C4-2B (cell line): ENCODE measurements around the gene ZFYVE9.

Experiments
- H3K27ac ChIP-seq: fragments of 450-650 bp; 2 replicates; pipeline ENCODE4 v1.5.1; 2017
- ZFX ChIP-seq: fragments of 450-650 bp; IDR thresholded peaks from 2 replicates; pipeline ENCODE4 v1.6.1; 2017
- TF ChIP-seq, protein P1 (sequence below): fragments of 450-650 bp; conservative IDR thresholded peaks from 2 replicates; pipeline ENCODE4 v1.5.1; 2017; ENCODE audit warnings: mild to moderate bottlenecking

Gene ZFYVE9

DNA sequence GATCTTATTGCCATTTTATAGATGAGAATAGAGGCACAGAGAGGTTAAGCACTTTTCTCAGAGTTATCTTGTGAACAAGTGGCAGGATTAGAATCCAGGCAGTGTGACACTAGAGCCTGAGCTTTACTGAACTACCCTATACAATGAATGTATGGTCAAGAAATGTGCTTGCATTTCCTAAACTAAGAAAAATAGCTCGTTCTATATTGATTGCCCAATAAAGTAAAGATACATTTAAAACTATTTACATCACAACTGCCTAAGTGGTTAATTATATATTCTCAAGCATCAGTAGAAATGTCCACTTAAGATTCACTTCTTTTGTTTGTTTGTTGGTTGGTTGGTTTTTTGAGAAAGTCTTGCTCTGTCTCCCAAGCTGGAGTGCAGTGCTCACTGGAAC is 91.6 kb downstream of the ZFYVE9 start:
- H3K27ac ChIP-seq = no peak overlapping the region
- TF ChIP-seq ZFX = no peak
- TF ChIP-seq, protein P1, sequence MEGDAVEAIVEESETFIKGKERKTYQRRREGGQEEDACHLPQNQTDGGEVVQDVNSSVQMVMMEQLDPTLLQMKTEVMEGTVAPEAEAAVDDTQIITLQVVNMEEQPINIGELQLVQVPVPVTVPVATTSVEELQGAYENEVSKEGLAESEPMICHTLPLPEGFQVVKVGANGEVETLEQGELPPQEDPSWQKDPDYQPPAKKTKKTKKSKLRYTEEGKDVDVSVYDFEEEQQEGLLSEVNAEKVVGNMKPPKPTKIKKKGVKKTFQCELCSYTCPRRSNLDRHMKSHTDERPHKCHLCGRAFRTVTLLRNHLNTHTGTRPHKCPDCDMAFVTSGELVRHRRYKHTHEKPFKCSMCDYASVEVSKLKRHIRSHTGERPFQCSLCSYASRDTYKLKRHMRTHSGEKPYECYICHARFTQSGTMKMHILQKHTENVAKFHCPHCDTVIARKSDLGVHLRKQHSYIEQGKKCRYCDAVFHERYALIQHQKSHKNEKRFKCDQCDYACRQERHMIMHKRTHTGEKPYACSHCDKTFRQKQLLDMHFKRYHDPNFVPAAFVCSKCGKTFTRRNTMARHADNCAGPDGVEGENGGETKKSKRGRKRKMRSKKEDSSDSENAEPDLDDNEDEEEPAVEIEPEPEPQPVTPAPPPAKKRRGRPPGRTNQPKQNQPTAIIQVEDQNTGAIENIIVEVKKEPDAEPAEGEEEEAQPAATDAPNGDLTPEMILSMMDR = no peak

DNA sequence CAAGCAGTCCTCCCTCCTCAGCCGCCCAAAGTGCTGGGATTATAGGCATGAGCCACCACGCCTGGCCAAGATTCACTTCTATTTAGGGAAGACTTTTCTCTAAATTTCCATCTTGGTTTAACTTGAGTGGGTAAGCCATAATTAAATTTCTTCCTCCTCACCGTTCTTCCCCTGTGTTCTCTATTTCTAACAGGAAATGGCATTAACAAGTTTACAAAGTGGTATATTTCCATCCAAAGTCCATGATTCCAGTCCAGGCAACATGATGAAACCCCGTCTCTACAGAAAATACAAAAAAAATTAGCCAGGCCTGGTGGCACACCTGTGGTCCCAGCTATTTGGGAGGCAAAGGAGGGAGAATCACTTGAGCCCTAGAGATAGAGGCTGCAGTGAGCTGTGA is 92.1 kb downstream of the ZFYVE9 start:
- no peak overlapping the region for H3K27ac ChIP-seq
- TF ChIP-seq, protein P1 = no peak

DNA sequence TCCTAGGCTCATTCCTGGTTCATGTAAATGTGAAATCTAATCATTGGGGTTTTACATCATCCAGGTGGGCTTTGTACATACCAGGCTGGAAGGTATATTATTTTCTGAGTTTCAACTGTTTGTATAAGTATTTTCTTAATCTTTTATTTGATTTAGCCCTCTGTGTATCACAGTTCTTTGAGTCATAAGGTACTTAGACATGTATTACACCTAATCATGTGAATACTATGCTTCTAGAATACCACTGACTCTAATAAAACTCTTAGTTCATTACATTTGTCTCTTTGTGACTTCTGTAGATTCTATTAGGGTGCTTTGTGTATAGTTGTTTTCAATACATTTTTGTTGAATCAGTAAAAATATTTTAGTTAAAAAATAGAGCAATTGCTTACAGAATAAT is 92.8 kb downstream of the ZFYVE9 start:
- H3K27ac ChIP-seq = no peak overlapping the region
- no peak for TF ChIP-seq ZFX
- TF ChIP-seq, protein P1 = no peak

DNA sequence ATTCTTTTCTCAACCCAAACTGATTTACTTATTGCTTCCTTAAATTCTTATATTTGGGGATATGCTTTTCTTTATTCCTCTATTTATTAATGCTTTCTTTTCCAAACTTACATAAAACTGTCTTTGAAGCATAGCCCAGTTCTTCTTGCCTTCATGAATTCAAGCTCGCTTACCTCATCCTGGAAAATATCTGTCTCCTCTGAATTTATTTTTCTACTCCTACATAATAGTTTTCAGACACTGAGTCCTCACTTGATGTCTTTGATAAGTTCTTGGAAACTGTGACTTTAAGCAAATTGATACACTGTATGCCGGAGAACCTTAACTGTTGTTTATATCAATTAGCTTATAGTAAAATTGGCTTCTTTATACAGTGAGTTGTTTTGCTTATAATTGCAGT is 93.8 kb downstream of the ZFYVE9 start:
- H3K27ac ChIP-seq = no peak overlapping the region
- TF ChIP-seq ZFX = no peak
- TF ChIP-seq, protein P1 = no peak

DNA sequence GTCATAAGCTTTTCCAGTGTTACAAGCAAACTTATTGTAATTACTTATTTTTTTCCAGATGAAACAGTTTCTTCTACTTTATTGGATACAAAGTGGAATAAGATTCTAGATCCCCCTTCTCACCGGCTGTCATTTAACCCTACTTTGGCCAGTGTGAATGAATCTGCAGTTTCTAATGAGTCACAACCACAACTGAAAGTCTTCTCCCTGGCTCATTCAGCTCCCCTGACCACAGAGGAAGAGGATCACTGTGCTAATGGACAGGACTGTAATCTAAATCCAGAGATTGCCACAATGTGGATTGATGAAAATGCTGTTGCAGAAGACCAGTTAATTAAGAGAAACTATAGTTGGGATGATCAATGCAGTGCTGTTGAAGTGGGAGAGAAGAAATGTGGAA is 95.5 kb downstream of the ZFYVE9 start:
- TF ChIP-seq, protein P1 = no peak
- TF ChIP-seq ZFX = no peak
- H3K27ac ChIP-seq = no peak overlapping the region

DNA sequence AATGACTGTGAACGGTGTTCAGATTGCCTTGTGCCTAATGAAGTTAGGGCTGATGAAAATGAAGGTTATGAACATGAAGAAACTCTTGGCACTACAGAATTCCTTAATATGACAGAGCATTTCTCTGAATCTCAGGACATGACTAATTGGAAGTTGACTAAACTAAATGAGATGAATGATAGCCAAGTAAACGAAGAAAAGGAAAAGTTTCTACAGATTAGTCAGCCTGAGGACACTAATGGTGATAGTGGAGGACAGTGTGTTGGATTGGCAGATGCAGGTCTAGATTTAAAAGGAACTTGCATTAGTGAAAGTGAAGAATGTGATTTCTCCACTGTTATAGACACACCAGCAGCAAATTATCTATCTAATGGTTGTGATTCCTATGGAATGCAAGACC is 96.6 kb downstream of the ZFYVE9 start:
- no peak overlapping the region for H3K27ac ChIP-seq
- TF ChIP-seq, protein P1 = no peak
- no peak for TF ChIP-seq ZFX

DNA sequence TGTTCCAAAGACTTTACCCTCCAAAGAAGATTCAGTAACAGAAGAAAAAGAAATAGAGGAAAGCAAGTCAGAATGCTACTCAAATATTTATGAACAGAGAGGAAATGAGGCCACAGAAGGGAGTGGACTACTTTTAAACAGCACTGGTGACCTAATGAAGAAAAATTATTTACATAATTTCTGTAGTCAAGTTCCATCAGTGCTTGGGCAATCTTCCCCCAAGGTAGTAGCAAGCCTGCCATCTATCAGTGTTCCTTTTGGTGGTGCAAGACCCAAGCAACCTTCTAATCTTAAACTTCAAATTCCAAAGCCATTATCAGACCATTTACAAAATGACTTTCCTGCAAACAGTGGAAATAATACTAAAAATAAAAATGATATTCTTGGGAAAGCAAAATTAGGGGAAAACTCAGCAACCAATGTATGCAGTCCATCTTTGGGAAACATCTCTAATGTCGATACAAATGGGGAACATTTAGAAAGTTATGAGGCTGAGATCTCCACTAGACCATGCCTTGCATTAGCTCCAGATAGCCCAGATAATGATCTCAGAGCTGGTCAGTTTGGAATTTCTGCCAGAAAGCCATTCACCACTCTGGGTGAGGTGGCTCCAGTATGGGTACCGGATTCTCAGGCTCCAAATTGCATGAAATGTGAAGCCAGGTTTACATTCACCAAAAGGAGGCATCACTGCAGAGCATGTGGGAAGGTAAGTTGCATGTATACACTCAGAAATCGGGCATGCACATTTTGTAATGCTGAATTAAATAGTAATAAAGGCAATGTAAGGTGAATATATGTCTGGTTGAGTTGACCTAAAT is 97.2 kb downstream of the ZFYVE9 start:
- H3K27ac ChIP-seq = no peak overlapping the region
- TF ChIP-seq, protein P1 = no peak
- TF ChIP-seq ZFX = no peak
